SK-N-SH (cell line): Measurements from ENCODE around the gene MEF2A.

Source experiments
- EZH2phosphoT487 ChIP-seq: fragments of 200-600 bp; sonication (generic); IDR thresholded peaks from 2 replicates; pipeline ENCODE4 v1.6.1; 2017; ENCODE audit warnings: low read depth, mixed run types, mild to moderate bottlenecking, antibody characterized with exemption, moderate library complexity, borderline replicate concordance
- FOSL2 ChIP-seq: IDR thresholded peaks from 2 replicates; pipeline ENCODE4 v1.4.0; 2012; ENCODE audit warnings: low read depth, mild to moderate bottlenecking, moderate library complexity, borderline replicate concordance
- FOXM1 ChIP-seq: IDR thresholded peaks from 2 replicates; pipeline ENCODE4 v1.4.0; 2012; ENCODE audit warnings: low read depth, mild to moderate bottlenecking
- MXI1 ChIP-seq: IDR thresholded peaks from 2 replicates; pipeline ENCODE4 v1.6.1; 2012; ENCODE audit warnings: mild to moderate bottlenecking, low read depth, low read length, improper control_type of control experiment
- POLR2AphosphoS5 ChIP-seq: IDR thresholded peaks from 2 replicates; pipeline ENCODE4 v1.6.1; 2012; ENCODE audit warnings: low read depth, low read length
- RFX5 ChIP-seq: IDR thresholded peaks from 2 replicates; pipeline ENCODE4 v1.6.1; 2012; ENCODE audit warnings: mild to moderate bottlenecking, improper control_type of control experiment, low read length
- SMC3 ChIP-seq: IDR thresholded peaks from 2 replicates; pipeline ENCODE4 v1.6.1; 2012; ENCODE audit warnings: low read depth, low read length, improper control_type of control experiment
- TAF1 ChIP-seq: IDR thresholded peaks from 2 replicates; pipeline ENCODE4 v1.6.1; 2012; ENCODE audit warnings: low read depth, mild to moderate bottlenecking, low read length, moderate library complexity, borderline replicate concordance
- TCF12 ChIP-seq: IDR thresholded peaks from 2 replicates; pipeline ENCODE4 v1.4.0; 2012
- TF ChIP-seq, protein P1 (sequence below): fragments of 200-600 bp; sonication (generic); IDR thresholded peaks from 2 replicates; pipeline ENCODE4 v1.6.1; 2017; ENCODE audit warnings: antibody characterized with exemption, mild to moderate bottlenecking, moderate library complexity
- TF ChIP-seq, protein P2 (sequence below): fragments of 150-350 bp; IDR thresholded peaks from 2 replicates; pipeline ENCODE4 v1.6.1; 2017; ENCODE audit warnings: antibody characterized with exemption, low read length, low read depth, borderline replicate concordance
- TF ChIP-seq, protein P3 (sequence below): fragments of 150-350 bp; IDR thresholded peaks from 2 replicates; pipeline ENCODE4 v1.6.1; 2016; ENCODE audit warnings: mild to moderate bottlenecking, low read depth, low read length

- no peak for TF ChIP-seq MXI1
- TF ChIP-seq, protein P1, sequence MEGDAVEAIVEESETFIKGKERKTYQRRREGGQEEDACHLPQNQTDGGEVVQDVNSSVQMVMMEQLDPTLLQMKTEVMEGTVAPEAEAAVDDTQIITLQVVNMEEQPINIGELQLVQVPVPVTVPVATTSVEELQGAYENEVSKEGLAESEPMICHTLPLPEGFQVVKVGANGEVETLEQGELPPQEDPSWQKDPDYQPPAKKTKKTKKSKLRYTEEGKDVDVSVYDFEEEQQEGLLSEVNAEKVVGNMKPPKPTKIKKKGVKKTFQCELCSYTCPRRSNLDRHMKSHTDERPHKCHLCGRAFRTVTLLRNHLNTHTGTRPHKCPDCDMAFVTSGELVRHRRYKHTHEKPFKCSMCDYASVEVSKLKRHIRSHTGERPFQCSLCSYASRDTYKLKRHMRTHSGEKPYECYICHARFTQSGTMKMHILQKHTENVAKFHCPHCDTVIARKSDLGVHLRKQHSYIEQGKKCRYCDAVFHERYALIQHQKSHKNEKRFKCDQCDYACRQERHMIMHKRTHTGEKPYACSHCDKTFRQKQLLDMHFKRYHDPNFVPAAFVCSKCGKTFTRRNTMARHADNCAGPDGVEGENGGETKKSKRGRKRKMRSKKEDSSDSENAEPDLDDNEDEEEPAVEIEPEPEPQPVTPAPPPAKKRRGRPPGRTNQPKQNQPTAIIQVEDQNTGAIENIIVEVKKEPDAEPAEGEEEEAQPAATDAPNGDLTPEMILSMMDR: no peak
- no peak for TF ChIP-seq EZH2phosphoT487
- no peak for TF ChIP-seq FOXM1
- TF ChIP-seq, protein P2, sequence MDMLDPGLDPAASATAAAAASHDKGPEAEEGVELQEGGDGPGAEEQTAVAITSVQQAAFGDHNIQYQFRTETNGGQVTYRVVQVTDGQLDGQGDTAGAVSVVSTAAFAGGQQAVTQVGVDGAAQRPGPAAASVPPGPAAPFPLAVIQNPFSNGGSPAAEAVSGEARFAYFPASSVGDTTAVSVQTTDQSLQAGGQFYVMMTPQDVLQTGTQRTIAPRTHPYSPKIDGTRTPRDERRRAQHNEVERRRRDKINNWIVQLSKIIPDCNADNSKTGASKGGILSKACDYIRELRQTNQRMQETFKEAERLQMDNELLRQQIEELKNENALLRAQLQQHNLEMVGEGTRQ: no peak
- TF ChIP-seq SMC3: no peak
- no peak for TF ChIP-seq POLR2AphosphoS5
- TF ChIP-seq TAF1: no peak
- TF ChIP-seq, protein P3, sequence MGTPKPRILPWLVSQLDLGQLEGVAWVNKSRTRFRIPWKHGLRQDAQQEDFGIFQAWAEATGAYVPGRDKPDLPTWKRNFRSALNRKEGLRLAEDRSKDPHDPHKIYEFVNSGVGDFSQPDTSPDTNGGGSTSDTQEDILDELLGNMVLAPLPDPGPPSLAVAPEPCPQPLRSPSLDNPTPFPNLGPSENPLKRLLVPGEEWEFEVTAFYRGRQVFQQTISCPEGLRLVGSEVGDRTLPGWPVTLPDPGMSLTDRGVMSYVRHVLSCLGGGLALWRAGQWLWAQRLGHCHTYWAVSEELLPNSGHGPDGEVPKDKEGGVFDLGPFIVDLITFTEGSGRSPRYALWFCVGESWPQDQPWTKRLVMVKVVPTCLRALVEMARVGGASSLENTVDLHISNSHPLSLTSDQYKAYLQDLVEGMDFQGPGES: no peak
- no peak for TF ChIP-seq TCF12
- TF ChIP-seq RFX5: no peak
- no peak for TF ChIP-seq FOSL2
Measured at GRCh38 chr15:99526176-99526575, 39.6 kb upstream of the MEF2A start.
